ENCODE measurements around the gene HOXB5.
A peak's percentile ranks its signal among the peaks of the same experiment; 100 is the strongest.

The HOXB5 gene

DNA sequence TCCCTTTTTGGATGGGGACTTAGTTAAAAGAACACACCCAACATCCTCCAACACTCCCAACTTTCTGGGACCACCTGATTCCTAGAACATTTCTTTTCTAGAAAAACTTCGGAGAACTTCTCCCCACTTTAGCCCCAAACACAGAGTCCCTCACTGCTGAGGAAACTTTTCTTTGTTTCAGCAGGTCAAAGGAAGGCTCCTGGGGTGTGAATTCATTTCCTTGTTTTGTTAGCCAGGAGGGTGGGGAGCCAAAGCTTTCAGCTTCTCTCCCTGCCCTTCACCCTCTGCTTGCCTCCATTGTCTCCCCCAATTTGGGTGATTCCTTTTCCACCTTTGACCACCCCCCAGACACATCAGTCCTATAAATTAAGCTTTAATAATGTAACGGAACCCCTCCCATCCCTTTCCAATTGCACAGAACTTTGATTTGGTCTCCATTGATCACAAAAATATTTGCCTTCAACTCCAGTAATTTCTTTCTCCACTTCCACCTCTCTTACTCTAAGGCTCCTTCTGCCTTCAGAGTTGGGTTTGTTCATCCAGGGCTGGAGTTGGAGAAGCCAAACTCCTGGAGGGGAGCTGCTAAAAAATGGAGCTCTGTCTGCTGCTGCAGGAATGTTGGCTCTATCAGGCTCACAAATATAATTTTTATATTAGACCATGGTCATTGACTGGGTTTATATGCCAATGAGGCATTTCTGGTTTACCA, 25.8 kb downstream of the HOXB5 start:
- no peak for TF ChIP-seq CTCF (IDR thresholded peaks at IDR 0.05; ENCODE audit: low read length, missing control alignments)
- no peak overlapping the region for H3K4me3 ChIP-seq (replicated peaks; ENCODE audit: low read depth, low read length)
- no peak for DNase-seq (ENCODE audit: low read depth)

- no peak for DNase-seq (ENCODE audit: low read depth)
- H3K4me3 ChIP-seq (replicated peaks; ENCODE audit: low read depth, low read length): no peak overlapping the region
- TF ChIP-seq CTCF (IDR thresholded peaks at IDR 0.05; ENCODE audit: low read length, missing control alignments): no peak
Observed at GRCh38 chr17:48567209-48567608, 26.4 kb downstream of the HOXB5 start.

DNA sequence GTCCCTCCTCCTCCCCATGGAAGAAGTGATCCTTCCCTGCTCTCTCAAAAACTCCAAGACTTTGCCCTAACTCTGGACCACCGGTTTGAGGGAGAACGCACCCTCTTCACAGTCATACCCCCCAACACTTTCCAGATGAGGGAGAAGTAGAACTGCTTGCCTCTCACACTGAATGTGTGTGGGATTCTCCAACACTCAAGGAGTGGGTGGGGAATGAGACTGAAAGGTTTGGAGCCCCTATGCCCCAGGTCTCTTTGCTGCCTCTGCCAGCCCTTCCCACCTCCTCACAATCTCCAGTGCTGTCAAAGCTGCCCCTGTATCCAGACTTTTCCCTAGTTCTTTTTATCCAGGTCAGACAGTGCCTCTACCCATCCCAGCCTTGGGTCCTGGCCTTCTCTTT, 26.9 kb downstream of the HOXB5 start:
- no peak for DNase-seq (ENCODE audit: low read depth)
- no peak overlapping the region for H3K4me3 ChIP-seq (replicated peaks; ENCODE audit: low read depth, low read length)
- TF ChIP-seq CTCF (IDR thresholded peaks at IDR 0.05; ENCODE audit: low read length, missing control alignments): no peak

DNA sequence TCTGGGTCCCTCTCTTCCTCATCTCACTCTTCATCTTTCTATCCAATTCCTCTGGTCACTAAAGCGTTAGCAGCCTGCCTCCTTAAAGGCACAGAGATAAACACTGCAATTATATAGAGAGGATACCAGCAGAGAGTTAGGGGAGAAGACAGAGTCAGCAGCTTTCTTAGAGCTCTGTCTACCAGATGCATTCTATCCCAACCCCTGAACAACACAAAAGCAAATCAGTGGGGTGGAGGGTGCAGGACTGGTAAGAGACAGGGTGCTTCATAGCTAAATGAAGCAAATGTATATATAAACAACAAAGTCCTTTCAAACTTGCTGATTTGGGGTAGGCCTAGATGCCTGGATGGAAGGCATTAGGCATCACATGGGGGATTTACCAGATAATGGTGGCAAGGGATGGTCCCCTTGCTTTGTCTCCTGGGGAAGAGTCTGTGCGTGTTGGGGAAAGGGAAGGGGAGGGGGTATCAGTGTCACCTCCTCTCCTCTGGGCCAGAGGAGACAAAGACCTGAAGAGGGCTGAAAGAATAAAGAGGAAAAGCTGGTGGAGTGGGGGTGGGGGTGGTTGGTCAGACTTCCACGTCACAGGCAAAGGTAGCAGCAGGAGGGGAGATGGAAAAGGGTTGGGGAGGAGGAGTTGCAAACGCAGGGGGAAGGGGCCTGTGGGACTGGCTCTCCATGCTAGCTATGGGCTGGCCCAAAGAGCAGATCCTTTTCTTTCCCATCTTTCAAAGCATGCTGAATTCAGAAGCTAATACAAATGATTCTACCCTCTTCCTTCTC, 27.5 kb downstream of the HOXB5 start:
- no peak for TF ChIP-seq CTCF (IDR thresholded peaks at IDR 0.05; ENCODE audit: low read length, missing control alignments)
- DNase-seq (ENCODE audit: low read depth): no peak
- no peak overlapping the region for H3K4me3 ChIP-seq (replicated peaks; ENCODE audit: low read depth, low read length)

DNA sequence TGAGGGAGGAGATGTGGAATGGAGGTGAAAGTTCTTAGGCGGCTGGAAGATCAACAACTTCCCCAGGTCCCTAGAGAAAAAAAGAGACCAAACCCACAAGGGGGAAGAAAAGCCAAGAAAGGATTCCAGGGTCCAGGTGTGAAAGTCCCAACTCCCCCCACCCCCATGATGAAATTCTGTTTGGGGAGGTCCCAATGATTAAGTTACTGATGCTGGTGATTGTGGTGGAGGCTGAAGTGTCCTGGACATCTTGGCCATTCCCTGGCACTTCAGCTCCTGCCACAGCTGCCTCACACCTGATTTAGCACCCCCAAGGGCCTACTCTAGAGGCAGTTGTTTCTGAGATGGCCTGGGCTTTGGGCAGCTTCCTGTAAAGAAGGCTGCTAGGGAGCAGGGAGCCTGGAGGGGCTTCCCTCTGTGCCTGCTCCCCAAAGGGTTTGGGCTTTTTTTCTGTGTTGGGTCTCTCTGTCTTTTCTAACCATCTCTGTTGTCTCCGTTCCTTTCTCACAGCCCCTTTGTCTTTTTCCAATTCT, 28.5 kb downstream of the HOXB5 start:
- no peak for TF ChIP-seq CTCF (IDR thresholded peaks at IDR 0.05; ENCODE audit: low read length, missing control alignments)
- no peak for DNase-seq (ENCODE audit: low read depth)
- H3K4me3 ChIP-seq (replicated peaks; ENCODE audit: low read depth, low read length): no peak overlapping the region

- peak overlapping the region; percentile 48 for H3K4me3 ChIP-seq (replicated peaks; ENCODE audit: low read depth, low read length)
- no peak for DNase-seq (ENCODE audit: low read depth)
- no peak for TF ChIP-seq CTCF (IDR thresholded peaks at IDR 0.05; ENCODE audit: low read length, missing control alignments)
Observed at GRCh38 chr17:48564188-48565021, 29.2 kb downstream of the HOXB5 start.
